HepG2 (cell line): ENCODE data around the gene TSC1. TPM values are rescaled to one million over a fixed set of nuclear protein-coding genes. Genes with fewer than 3 reads are reported as not detected.
A peak's percentile ranks its signal among the peaks of the same experiment; 100 is the strongest.

ENCODE experiments used
- FOSL2 ChIP-seq: sonication (generic); formaldehyde crosslinking; IDR thresholded peaks from 2 replicates; pipeline ENCODE4 v1.4.0; 2020; ENCODE audit warnings: missing genetic modification reagents
- KMT2A ChIP-seq: sonication (generic); formaldehyde crosslinking; IDR thresholded peaks from 2 replicates; pipeline ENCODE4 v1.4.0; 2020; ENCODE audit warnings: missing genetic modification reagents
- MAFK ChIP-seq, 2 experiments: IDR thresholded peaks in 1 of 2; conservative IDR thresholded peaks in 1 of 2; 2 replicates each; pipeline ENCODE4 v1.6.1; 2011; ENCODE audit warnings: improper control_type of control experiment in 2 of 2, low read length in 2 of 2
- NFIB ChIP-seq: sonication (generic); formaldehyde crosslinking; IDR thresholded peaks from 2 replicates; pipeline ENCODE4 v1.9.0; 2021; ENCODE audit warnings: missing genetic modification reagents, mild to moderate bottlenecking, borderline replicate concordance
- REL ChIP-seq: sonication (generic); formaldehyde crosslinking; conservative IDR thresholded peaks from 2 replicates; pipeline ENCODE4 v1.8.0; 2022; ENCODE audit warnings: mild to moderate bottlenecking, missing genetic modification reagents, moderate library complexity
- SP1 ChIP-seq, 2 experiments: fragments of 450-650 bp in 1 of 2; sonication (generic) in 1 of 2; formaldehyde crosslinking in 1 of 2; IDR thresholded peaks; 2 replicates each; pipeline versions ENCODE4 v1.4.0 to v1.6.1; 2016 to 2020; ENCODE audit warnings: missing genetic modification reagents in 1 of 2
- TCF7L2 ChIP-seq: IDR thresholded peaks from 2 replicates; pipeline ENCODE4 v1.6.1; 2011; ENCODE audit warnings: mild to moderate bottlenecking, low read depth, low read length, moderate library complexity
- YEATS2 ChIP-seq: sonication (generic); formaldehyde crosslinking; IDR thresholded peaks from 2 replicates; pipeline ENCODE4 v1.4.0; 2020; ENCODE audit warnings: missing genetic modification reagents, borderline replicate concordance
- ZBTB42 ChIP-seq: sonication (generic); formaldehyde crosslinking; IDR thresholded peaks from 2 replicates; pipeline ENCODE4 v1.5.0; 2020; ENCODE audit warnings: mild to moderate bottlenecking, missing genetic modification reagents
- ZFYVE20 ChIP-seq: sonication (generic); formaldehyde crosslinking; IDR thresholded peaks from 2 replicates; pipeline ENCODE4 v1.8.0; 2023; ENCODE audit warnings: low read depth, mild to moderate bottlenecking, moderate library complexity, missing genetic modification reagents, borderline replicate concordance
- ZNF432 ChIP-seq: sonication (generic); formaldehyde crosslinking; IDR thresholded peaks from 2 replicates; pipeline ENCODE4 v1.5.0; 2020; ENCODE audit warnings: missing genetic modification reagents, mild to moderate bottlenecking, borderline replicate concordance
- ZNF558 ChIP-seq: sonication (generic); formaldehyde crosslinking; IDR thresholded peaks from 2 replicates; pipeline ENCODE4 v1.9.0; 2022; ENCODE audit warnings: mild to moderate bottlenecking, missing genetic modification reagents, borderline replicate concordance
- ZNF749 ChIP-seq: sonication (generic); formaldehyde crosslinking; IDR thresholded peaks from 2 replicates; pipeline ENCODE4 v1.8.0; 2022; ENCODE audit warnings: mild to moderate bottlenecking, missing genetic modification reagents, moderate library complexity, borderline replicate concordance
- polyA plus RNA-seq, 8 experiments: library from polyadenylated mRNA; depleted of rRNA in 3 of 8; stranded (reverse) in 7 of 8; unstranded in 1 of 8; fragments of >200 nt; fragmentation: Illumina TruSeq in 4 of 8; extraction: Trizol in 4 of 8; gene quantifications; 2 replicates each; pipeline versions ENCODE4 v1.2.1 to v1.2.3, GENCODE V29; 2011 to 2016; ENCODE audit warnings: low read depth in 4 of 8, missing spikeins in 1 of 8, mixed read lengths in 1 of 8; ENCODE audit not compliant: insufficient read depth in 1 of 8
- total RNA-seq, 5 experiments: library from RNA; depleted of rRNA; stranded (reverse); fragments of >200 nt; fragmentation: Illumina TruSeq; extraction: Trizol; gene quantifications; 2 replicates each; pipeline ENCODE4 v1.2.3, GENCODE V29; 2016; ENCODE audit warnings: low read depth in 1 of 5
- TF ChIP-seq, protein P1 (sequence below): sonication (generic); formaldehyde crosslinking; IDR thresholded peaks from 2 replicates; pipeline ENCODE4 v1.5.1; 2020; ENCODE audit warnings: missing genetic modification reagents, mild to moderate bottlenecking, borderline replicate concordance
- TF ChIP-seq, protein P2 (sequence below): sonication (generic); formaldehyde crosslinking; IDR thresholded peaks from 2 replicates; pipeline ENCODE4 v1.5.0; 2020; ENCODE audit warnings: mild to moderate bottlenecking, missing genetic modification reagents
- TF ChIP-seq, protein P3 (sequence below): sonication (generic); formaldehyde crosslinking; conservative IDR thresholded peaks from 2 replicates; pipeline ENCODE4 v1.4.0; 2020; ENCODE audit warnings: mild to moderate bottlenecking, missing genetic modification reagents, moderate library complexity
- TF ChIP-seq, protein P4 (sequence below): IDR thresholded peaks from 2 replicates; pipeline ENCODE4 v1.6.1; 2012; ENCODE audit warnings: inconsistent platforms

The TSC1 gene
- total and polyA plus RNA-seq, 2 of the 13 experiments (the other 11 are each of a cell fraction or from before 2014, with no cell fraction given), result 31.6 to 66.1 TPM

DNA sequence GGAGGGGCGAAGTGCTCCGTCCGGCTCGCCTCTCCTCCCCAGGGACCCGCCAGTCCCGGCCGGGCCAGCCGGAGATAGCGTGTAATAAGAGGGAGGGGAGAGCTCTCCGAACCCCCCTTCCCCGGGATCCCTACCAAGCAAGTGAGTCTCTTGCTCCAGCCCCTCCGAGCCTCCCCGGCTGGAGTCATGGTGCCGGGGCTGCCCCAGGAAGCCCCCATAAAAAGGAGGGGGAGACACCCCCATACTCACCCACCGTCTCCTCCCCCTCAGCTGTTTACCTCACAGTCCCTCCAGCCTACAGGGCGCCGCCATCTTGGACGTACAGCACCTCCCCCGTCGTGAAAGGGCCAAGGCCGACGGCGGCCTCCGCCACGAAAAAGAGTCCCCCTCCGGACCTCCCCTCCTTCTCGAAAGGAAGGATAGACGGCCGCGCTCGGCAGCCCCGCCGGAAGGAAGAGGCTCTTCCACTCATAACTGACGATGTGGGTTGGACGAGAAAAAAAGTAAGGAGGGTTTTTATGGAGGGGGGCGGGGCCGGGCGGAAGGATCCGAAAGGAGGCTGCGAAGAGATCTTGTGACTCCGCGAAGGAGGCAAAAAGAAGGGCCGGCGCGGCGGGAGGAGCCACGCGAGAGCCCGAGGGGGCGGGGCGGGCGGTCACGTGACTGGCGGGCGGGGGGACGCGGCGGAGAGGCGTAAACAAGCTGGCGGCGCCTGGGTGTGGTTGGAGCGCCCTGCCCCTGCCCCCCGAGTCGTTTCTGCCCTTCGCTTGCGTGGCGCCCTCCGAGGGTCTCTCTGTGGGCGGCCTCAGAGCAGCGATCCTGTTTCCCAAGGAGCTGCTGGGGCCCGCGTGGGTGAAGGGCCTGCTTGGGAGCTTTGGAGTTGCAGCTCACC lies at the start of gene TSC1 (continued):
- TF ChIP-seq, protein P1, sequence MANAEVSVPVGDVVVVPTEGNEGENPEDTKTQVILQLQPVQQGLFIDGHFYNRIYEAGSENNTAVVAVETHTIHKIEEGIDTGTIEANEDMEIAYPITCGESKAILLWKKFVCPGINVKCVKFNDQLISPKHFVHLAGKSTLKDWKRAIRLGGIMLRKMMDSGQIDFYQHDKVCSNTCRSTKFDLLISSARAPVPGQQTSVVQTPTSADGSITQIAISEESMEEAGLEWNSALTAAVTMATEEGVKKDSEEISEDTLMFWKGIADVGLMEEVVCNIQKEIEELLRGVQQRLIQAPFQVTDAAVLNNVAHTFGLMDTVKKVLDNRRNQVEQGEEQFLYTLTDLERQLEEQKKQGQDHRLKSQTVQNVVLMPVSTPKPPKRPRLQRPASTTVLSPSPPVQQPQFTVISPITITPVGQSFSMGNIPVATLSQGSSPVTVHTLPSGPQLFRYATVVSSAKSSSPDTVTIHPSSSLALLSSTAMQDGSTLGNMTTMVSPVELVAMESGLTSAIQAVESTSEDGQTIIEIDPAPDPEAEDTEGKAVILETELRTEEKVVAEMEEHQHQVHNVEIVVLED (CRISPR knock-in tag), result peak; percentile 88
- TF ChIP-seq ZBTB42 (no peak), ZNF432 (no peak), SP1 (IDR thresholded peaks at IDR 0.05) (peak; percentile 89), SP1 (CRISPR knock-in tag; IDR thresholded peaks at IDR 0.05) (peak; percentile 99), ZNF749 (CRISPR knock-in tag) (peak; percentile 86), MAFK (conservative IDR thresholded peaks at IDR 0.05 in 1 of 2, IDR thresholded peaks at IDR 0.05 in 1 of 2; ENCODE audit: low read length in 2 of 2) (no peak), YEATS2 (CRISPR knock-in tag) (peak; percentile 84; the same call in 1 of the 2 replicates), NFIB (CRISPR knock-in tag) (no peak), TCF7L2 (no peak), KMT2A (CRISPR knock-in tag) (peak; percentile 57), FOSL2 (CRISPR knock-in tag) (peak; percentile 40), ZNF558 (CRISPR knock-in tag) (no peak), ZFYVE20 (0 out of 2 replicates have a peak, but pooled peaks have one; percentile 34), REL (CRISPR knock-in tag) (no peak)
- TF ChIP-seq, protein P2, sequence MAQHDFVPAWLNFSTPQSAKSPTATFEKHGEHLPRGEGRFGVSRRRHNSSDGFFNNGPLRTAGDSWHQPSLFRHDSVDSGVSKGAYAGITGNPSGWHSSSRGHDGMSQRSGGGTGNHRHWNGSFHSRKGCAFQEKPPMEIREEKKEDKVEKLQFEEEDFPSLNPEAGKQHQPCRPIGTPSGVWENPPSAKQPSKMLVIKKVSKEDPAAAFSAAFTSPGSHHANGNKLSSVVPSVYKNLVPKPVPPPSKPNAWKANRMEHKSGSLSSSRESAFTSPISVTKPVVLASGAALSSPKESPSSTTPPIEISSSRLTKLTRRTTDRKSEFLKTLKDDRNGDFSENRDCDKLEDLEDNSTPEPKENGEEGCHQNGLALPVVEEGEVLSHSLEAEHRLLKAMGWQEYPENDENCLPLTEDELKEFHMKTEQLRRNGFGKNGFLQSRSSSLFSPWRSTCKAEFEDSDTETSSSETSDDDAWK (CRISPR knock-in tag), result no peak
- TF ChIP-seq, protein P3, sequence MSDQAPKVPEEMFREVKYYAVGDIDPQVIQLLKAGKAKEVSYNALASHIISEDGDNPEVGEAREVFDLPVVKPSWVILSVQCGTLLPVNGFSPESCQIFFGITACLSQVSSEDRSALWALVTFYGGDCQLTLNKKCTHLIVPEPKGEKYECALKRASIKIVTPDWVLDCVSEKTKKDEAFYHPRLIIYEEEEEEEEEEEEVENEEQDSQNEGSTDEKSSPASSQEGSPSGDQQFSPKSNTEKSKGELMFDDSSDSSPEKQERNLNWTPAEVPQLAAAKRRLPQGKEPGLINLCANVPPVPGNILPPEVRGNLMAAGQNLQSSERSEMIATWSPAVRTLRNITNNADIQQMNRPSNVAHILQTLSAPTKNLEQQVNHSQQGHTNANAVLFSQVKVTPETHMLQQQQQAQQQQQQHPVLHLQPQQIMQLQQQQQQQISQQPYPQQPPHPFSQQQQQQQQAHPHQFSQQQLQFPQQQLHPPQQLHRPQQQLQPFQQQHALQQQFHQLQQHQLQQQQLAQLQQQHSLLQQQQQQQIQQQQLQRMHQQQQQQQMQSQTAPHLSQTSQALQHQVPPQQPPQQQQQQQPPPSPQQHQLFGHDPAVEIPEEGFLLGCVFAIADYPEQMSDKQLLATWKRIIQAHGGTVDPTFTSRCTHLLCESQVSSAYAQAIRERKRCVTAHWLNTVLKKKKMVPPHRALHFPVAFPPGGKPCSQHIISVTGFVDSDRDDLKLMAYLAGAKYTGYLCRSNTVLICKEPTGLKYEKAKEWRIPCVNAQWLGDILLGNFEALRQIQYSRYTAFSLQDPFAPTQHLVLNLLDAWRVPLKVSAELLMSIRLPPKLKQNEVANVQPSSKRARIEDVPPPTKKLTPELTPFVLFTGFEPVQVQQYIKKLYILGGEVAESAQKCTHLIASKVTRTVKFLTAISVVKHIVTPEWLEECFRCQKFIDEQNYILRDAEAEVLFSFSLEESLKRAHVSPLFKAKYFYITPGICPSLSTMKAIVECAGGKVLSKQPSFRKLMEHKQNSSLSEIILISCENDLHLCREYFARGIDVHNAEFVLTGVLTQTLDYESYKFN (CRISPR knock-in tag), result peak; percentile 70
- TF ChIP-seq, protein P4, sequence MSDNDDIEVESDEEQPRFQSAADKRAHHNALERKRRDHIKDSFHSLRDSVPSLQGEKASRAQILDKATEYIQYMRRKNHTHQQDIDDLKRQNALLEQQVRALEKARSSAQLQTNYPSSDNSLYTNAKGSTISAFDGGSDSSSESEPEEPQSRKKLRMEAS, result no peak; the same call in 1 of the 2 replicates
